NCI-H2196 treated with DMSO at 0.1 percent for 48 hours (cell line): ENCODE results near the gene USP15.
"Not testable (repeated sequence)": the region's sequence is repeated elsewhere in the genome, so short reads cannot be mapped to it uniquely, and the experiment has no call there.

Experiments used
- DNase-seq: peaks from one replicate; lab custom pipeline; 2025; ENCODE audit not compliant: unreplicated experiment; lab: John Stamatoyannopoulos, UW

The USP15 gene

DNA sequence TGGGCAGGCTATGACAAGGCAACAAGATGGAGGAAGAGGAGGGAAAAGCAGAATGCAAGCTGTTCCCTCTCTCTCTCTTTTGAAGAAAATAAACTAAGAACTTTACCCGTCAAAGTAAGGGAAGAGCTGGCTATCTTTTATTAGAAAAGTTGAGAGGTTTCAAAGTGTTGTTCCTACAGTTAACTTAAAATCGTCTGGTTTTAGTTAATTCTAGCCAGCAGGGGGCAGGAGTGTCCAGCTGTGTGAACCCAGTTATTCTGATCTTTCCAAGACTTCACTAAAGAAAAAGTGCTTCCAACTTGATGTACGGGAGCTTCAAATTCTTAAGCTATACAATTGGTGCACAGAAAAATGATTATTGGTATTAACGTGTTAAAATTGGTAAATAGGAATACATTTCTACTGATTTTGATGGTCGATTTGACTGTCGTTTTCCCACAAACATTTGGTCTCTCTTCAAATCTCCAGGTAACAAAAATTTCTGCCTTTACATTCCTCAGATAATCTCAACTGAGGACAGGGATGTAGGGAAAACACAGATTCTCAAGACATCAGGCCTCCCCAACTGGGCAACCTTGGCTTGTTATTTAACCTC is 178.0 kb downstream of the USP15 start:
- DNase-seq, result peak; percentile 11

DNA sequence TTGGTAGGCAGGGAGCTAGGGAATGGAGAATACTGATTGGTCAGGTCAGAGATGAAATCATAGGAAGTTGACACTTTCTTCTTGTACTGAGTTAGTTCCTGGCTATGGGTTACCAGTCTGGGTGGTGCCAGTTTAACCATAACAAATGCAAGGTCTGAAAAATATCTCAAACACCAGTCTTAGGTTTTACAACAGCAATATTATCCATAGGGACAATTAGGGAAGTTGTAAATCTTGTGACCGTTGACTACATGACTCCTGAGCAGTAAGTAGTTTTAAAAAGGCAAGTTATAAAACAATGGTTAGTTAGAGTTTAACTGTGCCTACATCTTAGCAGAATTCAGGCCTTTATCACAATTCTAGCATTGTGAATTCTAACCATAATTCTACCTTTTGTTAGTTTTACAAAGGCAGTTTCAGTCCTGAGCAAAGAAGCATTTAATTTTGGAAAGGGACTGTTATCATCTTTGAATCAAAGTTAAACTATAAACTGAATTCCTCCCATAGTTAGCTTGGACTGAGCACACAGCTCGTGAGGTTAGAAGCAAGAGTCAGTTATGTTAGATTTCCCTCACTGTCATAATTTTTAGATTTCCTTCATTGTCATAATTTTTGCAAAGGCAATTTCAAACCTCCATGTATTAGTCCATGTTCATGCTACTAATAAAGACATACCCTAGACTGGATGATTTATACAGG is 186.7 kb downstream of the USP15 start:
- no peak for DNase-seq

GRCh38 chr12:62448436-62448835 is 188.2 kb downstream of the USP15 start:
- DNase-seq, result no peak

GRCh38 chr12:62455429-62455828 is 195.2 kb downstream of the USP15 start:
- not testable (repeated sequence) for DNase-seq

- DNase-seq, result no peak
These were observed 198.4 kb downstream of the USP15 start for GRCh38 chr12:62458626-62459025.

DNA sequence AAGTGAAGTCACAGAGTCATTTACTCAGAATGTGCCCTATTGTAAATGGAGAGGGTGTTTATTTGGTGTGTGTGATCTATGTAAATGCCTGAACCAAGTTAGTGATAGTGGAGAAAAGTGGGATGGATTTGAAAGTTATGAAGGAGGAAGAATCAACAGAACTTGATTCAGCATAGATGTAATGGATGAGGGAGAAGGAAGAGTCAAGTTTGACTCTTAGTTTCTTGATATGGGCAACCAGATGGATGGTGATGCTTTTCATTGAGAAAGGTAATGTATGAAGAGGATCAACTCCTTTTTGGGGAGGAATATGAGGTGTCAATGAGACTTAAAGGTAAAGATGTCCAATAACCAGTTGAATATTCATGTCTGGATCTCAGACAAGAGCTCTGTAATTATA is 199.8 kb downstream of the USP15 start:
- no peak for DNase-seq

GRCh38 chr12:62461171-62461837 is 201.1 kb downstream of the USP15 start:
- DNase-seq, result not testable (repeated sequence)

- not testable (repeated sequence) for DNase-seq
These were observed 203.0 kb downstream of the USP15 start for GRCh38 chr12:62463252-62463651.
